OCI-LY1 (cell line): ENCODE results near the gene FAM131C.

Source experiments
- H2AFZ ChIP-seq: fragments of 200-600 bp; sonication (generic), shearing (Covaris generic); 2 replicates; pipeline ENCODE4 v1.6.0; 2014; ENCODE audit warnings: antibody characterized with exemption, mild to moderate bottlenecking, low read length
- H3F3A ChIP-seq: fragments of 200-600 bp; sonication (generic), shearing (Covaris generic); 2 replicates; pipeline ENCODE4 v1.6.0; 2014; ENCODE audit warnings: mild to moderate bottlenecking, antibody characterized with exemption, low read length, moderate library complexity; ENCODE audit not compliant: insufficient read depth
- H3K27ac ChIP-seq: fragments of 200-600 bp; sonication (generic); 2 replicates; pipeline ENCODE4 v1.5.1; 2014; ENCODE audit warnings: low read length, mixed run types, mild to moderate bottlenecking, low read depth; ENCODE audit not compliant: poor library complexity, severe bottlenecking
- H3K27me3 ChIP-seq: fragments of 200-600 bp; sonication (generic); 2 replicates; pipeline ENCODE4 v1.6.0; 2014; ENCODE audit warnings: antibody characterized with exemption, mild to moderate bottlenecking, low read length, moderate library complexity; ENCODE audit not compliant: insufficient read depth
- H3K36me3 ChIP-seq: fragments of 200-600 bp; sonication (generic); 2 replicates; pipeline ENCODE4 v1.6.1; 2014; ENCODE audit warnings: mild to moderate bottlenecking, antibody characterized with exemption, low read length, moderate library complexity, mixed read lengths; ENCODE audit not compliant: insufficient read depth
- H3K4me1 ChIP-seq: fragments of 200-600 bp; sonication (generic); 2 replicates; pipeline ENCODE4 v1.5.1; 2014; ENCODE audit warnings: mild to moderate bottlenecking, low read length, moderate library complexity; ENCODE audit not compliant: insufficient read depth, severe bottlenecking
- H3K4me2 ChIP-seq: fragments of 200-600 bp; sonication (generic), shearing (Covaris generic); 2 replicates; pipeline ENCODE4 v1.6.1; 2014; ENCODE audit warnings: low read length
- H3K4me3 ChIP-seq: fragments of 200-600 bp; sonication (generic); 2 replicates; pipeline ENCODE4 v1.5.1; 2014; ENCODE audit warnings: low read length, low read depth, mild to moderate bottlenecking, mixed read lengths; ENCODE audit not compliant: poor library complexity, severe bottlenecking
- H3K79me2 ChIP-seq: fragments of 200-600 bp; shearing (Covaris generic); 2 replicates; pipeline ENCODE4 v1.6.1; 2016; ENCODE audit warnings: mixed run types, low read length, mixed read lengths; ENCODE audit not compliant: insufficient read depth
- H3K9ac ChIP-seq: fragments of 200-600 bp; sonication (generic), shearing (Covaris generic); 2 replicates; pipeline ENCODE4 v1.6.1; 2014; ENCODE audit warnings: mild to moderate bottlenecking, low read length, mixed read lengths
- H3K9me2 ChIP-seq: fragments of 200-600 bp; sonication (generic), shearing (Covaris generic); 2 replicates; pipeline ENCODE4 v1.6.1; 2014; ENCODE audit warnings: low read depth, mild to moderate bottlenecking, low read length, mixed read lengths
- H3K9me3 ChIP-seq: fragments of 200-600 bp; shearing (Covaris generic); 2 replicates; pipeline ENCODE4 v1.6.1; 2014; ENCODE audit warnings: low read length, mixed read lengths
- H4K20me1 ChIP-seq: fragments of 200-600 bp; sonication (generic), shearing (Covaris generic); 2 replicates; pipeline ENCODE4 v1.6.0; 2016; ENCODE audit warnings: mild to moderate bottlenecking, low read length; ENCODE audit not compliant: insufficient read depth
- CTCF ChIP-seq: fragments of 200-600 bp; sonication (generic), shearing (Covaris generic); IDR thresholded peaks from 2 replicates; pipeline ENCODE4 v1.5.1; 2017; ENCODE audit warnings: mild to moderate bottlenecking, antibody characterized with exemption, low read length, moderate library complexity, mixed read lengths
- EZH2 ChIP-seq: fragments of 200-600 bp; sonication (generic), shearing (Covaris generic); IDR thresholded peaks from 2 replicates; pipeline ENCODE4 v1.8.0; 2017; ENCODE audit warnings: borderline replicate concordance, mixed run types, mild to moderate bottlenecking, antibody characterized with exemption, low read length, moderate library complexity, mixed read lengths

FAM131C gene

GRCh38 chr1:16047791-16048475 is 25.5 kb downstream of the FAM131C start:
- H3K9me2 ChIP-seq, result no peaks in the 10 kb centered on the region
- no peaks in the 10 kb centered on the region; the same call in 1 of the 2 replicates for H3K27me3 ChIP-seq
- no peaks in the 10 kb centered on the region for H3K79me2 ChIP-seq
- no peaks in the 10 kb centered on the region for H4K20me1 ChIP-seq
- no peak for TF ChIP-seq CTCF
- no peaks in the 10 kb centered on the region for H3K9me3 ChIP-seq
- no peak overlapping the region for H3K4me3 ChIP-seq
- no peaks in the 10 kb centered on the region for H3K36me3 ChIP-seq
- H2AFZ ChIP-seq, result no peak overlapping the region
- H3F3A ChIP-seq, result no peaks in the 10 kb centered on the region
- no peaks in the 10 kb centered on the region for H3K4me1 ChIP-seq
- H3K4me2 ChIP-seq, result no peak overlapping the region
- no peak overlapping the region for H3K9ac ChIP-seq
- no peak overlapping the region for H3K27ac ChIP-seq

GRCh38 chr1:16046842-16047241 is 26.6 kb downstream of the FAM131C start:
- Histone ChIP-seq H3K4me1 (no peaks in the 10 kb centered on the region), H2AFZ (no peak overlapping the region), H3K9ac (no peak overlapping the region), H3K4me3 (no peak overlapping the region), H3K36me3 (no peaks in the 10 kb centered on the region), H3K27me3 (no peaks in the 10 kb centered on the region; the same call in 1 of the 2 replicates), H3K4me2 (no peak overlapping the region), H3K27ac (no peak overlapping the region), H4K20me1 (no peaks in the 10 kb centered on the region), H3K9me3 (no peaks in the 10 kb centered on the region), H3K79me2 (no peaks in the 10 kb centered on the region), H3F3A (no peaks in the 10 kb centered on the region), H3K9me2 (no peaks in the 10 kb centered on the region)
- TF ChIP-seq EZH2 (no peak), CTCF (no peak)

- Histone ChIP-seq H3K9ac (no peak overlapping the region), H4K20me1 (no peaks in the 10 kb centered on the region), H3F3A (no peaks in the 10 kb centered on the region), H3K4me3 (no peak overlapping the region), H2AFZ (no peak overlapping the region), H3K9me3 (no peaks in the 10 kb centered on the region), H3K27me3 (no peaks in the 10 kb centered on the region; the same call in 1 of the 2 replicates), H3K79me2 (no peaks in the 10 kb centered on the region), H3K27ac (no peak overlapping the region), H3K36me3 (no peaks in the 10 kb centered on the region), H3K4me2 (no peak overlapping the region), H3K9me2 (no peaks in the 10 kb centered on the region), H3K4me1 (no peaks in the 10 kb centered on the region)
- TF ChIP-seq CTCF (no peak), EZH2 (no peak)
These were observed 29.5 kb downstream of the FAM131C start for GRCh38 chr1:16043950-16044349.
